ENCODE data around the gene E2F6.

GRCh38 chr2:11406958-11407381 is 59.0 kb downstream of the E2F6 start:
- TF ChIP-seq REST (IDR thresholded peaks at IDR 0.05; ENCODE audit: insufficient replicate concordance, low read depth) (no peak), SPI1 (IDR thresholded peaks at IDR 0.05; ENCODE audit: borderline replicate concordance, low read depth) (no peak), CTCF (IDR thresholded peaks at IDR 0.05; ENCODE audit: insufficient read depth, low read length) (no peak), POLR2AphosphoS5 (IDR thresholded peaks at IDR 0.05; ENCODE audit: low read depth) (no peak)
